ENCODE data around the gene ATP7A. TPM values are rescaled to one million over a fixed set of nuclear protein-coding genes. Genes with fewer than 3 reads are reported as not detected.
"Not testable (repeated sequence)": the region's sequence is repeated elsewhere in the genome, so short reads cannot be mapped to it uniquely, and the experiment has no call there.

The ATP7A gene
- total RNA-seq, 1 experiment from 2014 or later: 2.1 TPM

- WGBS (ENCODE audit: extremely low coverage, insufficient read length, low lambda C conversion rate): no CpG with 5 or more reads among the region's 4 CpGs
- H3K9me3 Mint-ChIP-seq: peaks cover 31 to 44% of the 10 kb centered on the region in 2 experiments
- H3K27ac ChIP-seq (ENCODE audit: insufficient read length, low read depth, low read length): no peak overlapping the region
These were observed 27.7 kb downstream of the ATP7A start for GRCh38 chrX:77938083-77938680.

GRCh38 chrX:77945031-77945430, 34.5 kb downstream of the ATP7A start:
- not testable (repeated sequence) for H2BK120ac ChIP-seq (ENCODE audit: low read depth, low read length, poor library complexity, severe bottlenecking)

More at GRCh38 chrX:77938083-77938680, 27.7 kb downstream of the ATP7A start:
- no peak overlapping the region for H3K27ac Mint-ChIP-seq
- Histone ChIP-seq H3K23me2 (ENCODE audit: insufficient read length, low read depth, low read length, poor library complexity, severe bottlenecking) (no peaks in the 10 kb centered on the region), H2BK12ac (ENCODE audit: insufficient read length, low read depth, low read length) (no peak overlapping the region), H4K91ac (ENCODE audit: insufficient read length, low read depth, low read length) (no peak overlapping the region), H3K9me3 (ENCODE audit: control insufficient read depth, low read depth, low read length) (peaks cover 22% of the 10 kb centered on the region), H3K79me1 (ENCODE audit: insufficient read depth, low read depth, low read length, poor library complexity, severe bottlenecking) (no peaks in the 10 kb centered on the region), H2BK15ac (ENCODE audit: low read depth, low read length) (no peak overlapping the region), H3K4me1 (ENCODE audit: insufficient read depth, low read length) (no peaks in the 10 kb centered on the region), H2BK120ac (ENCODE audit: low read depth, low read length, poor library complexity, severe bottlenecking) (no peak overlapping the region), H2BK20ac (ENCODE audit: low read depth, low read length, poor library complexity, severe bottlenecking) (no peak overlapping the region), H2AFZ (ENCODE audit: low read length) (no peak overlapping the region), H2BK5ac (ENCODE audit: insufficient read length, low read length) (no peak overlapping the region), H3K23ac (ENCODE audit: insufficient read length, low read depth, low read length) (no peak overlapping the region), H2AK5ac (ENCODE audit: insufficient read length, low read length) (no peak overlapping the region), H4K5ac (ENCODE audit: insufficient read length, low read depth, low read length) (no peak overlapping the region), H4K20me1 (ENCODE audit: control insufficient read depth, insufficient read depth, insufficient read length) (no peaks in the 10 kb centered on the region), H3K4me2 (ENCODE audit: insufficient read depth, insufficient read length, low read length) (no peak overlapping the region), H3K9ac (ENCODE audit: extremely low read depth, insufficient read length, low read length) (no peak overlapping the region), H3K18ac (ENCODE audit: insufficient read length, low read depth, low read length) (no peak overlapping the region), H3K56ac (ENCODE audit: insufficient read length, low read depth, low read length) (no peak overlapping the region), H3K27me3 (ENCODE audit: insufficient read depth, low read length) (no peaks in the 10 kb centered on the region), H3K4ac (ENCODE audit: low read depth, low read length) (no peak overlapping the region), H3T11ph (ENCODE audit: low read length) (no peak overlapping the region), H3K79me2 (ENCODE audit: insufficient read depth, low read length) (no peaks in the 10 kb centered on the region), H3K14ac (ENCODE audit: insufficient read depth, low read length) (no peak overlapping the region), H4K8ac (replicated peaks; ENCODE audit: insufficient read length, low read depth, low read length) (no peak overlapping the region)
- no peaks in the 10 kb centered on the region for H3K36me3 Mint-ChIP-seq (ENCODE audit: insufficient read depth in 1 of 3, low read depth in 3 of 3)
- no peak for DNase-seq
- no peak overlapping the region for H3K4me3 Mint-ChIP-seq
- TF ChIP-seq CTCF (conservative IDR thresholded peaks at IDR 0.05): no peak
- H3K4me1 Mint-ChIP-seq: no peaks in the 10 kb centered on the region
- no peaks in the 10 kb centered on the region for H3K27me3 Mint-ChIP-seq (ENCODE audit: low read depth)

More at GRCh38 chrX:77945031-77945430, 34.5 kb downstream of the ATP7A start:
- not testable (repeated sequence) for H4K5ac ChIP-seq (ENCODE audit: insufficient read length, low read depth, low read length); H3K14ac ChIP-seq (ENCODE audit: insufficient read depth, low read length); H3K36me3 Mint-ChIP-seq (ENCODE audit: insufficient read depth in 1 of 3, low read depth in 3 of 3); H3K9me3 ChIP-seq (ENCODE audit: control insufficient read depth, low read depth, low read length); H3K9ac ChIP-seq (ENCODE audit: extremely low read depth, insufficient read length, low read length); H3K79me1 ChIP-seq (ENCODE audit: insufficient read depth, low read depth, low read length, poor library complexity, severe bottlenecking); H2AK5ac ChIP-seq (ENCODE audit: insufficient read length, low read length); H2BK12ac ChIP-seq (ENCODE audit: insufficient read length, low read depth, low read length); H2BK20ac ChIP-seq (ENCODE audit: low read depth, low read length, poor library complexity, severe bottlenecking); H3K4me1 ChIP-seq (ENCODE audit: insufficient read depth, low read length); H2BK15ac ChIP-seq (ENCODE audit: low read depth, low read length); H4K8ac ChIP-seq (replicated peaks; ENCODE audit: insufficient read length, low read depth, low read length); H3K4me2 ChIP-seq (ENCODE audit: insufficient read depth, insufficient read length, low read length); H3K23me2 ChIP-seq (ENCODE audit: insufficient read length, low read depth, low read length, poor library complexity, severe bottlenecking); H4K91ac ChIP-seq (ENCODE audit: insufficient read length, low read depth, low read length); H3K27me3 ChIP-seq (ENCODE audit: insufficient read depth, low read length); H3K18ac ChIP-seq (ENCODE audit: insufficient read length, low read depth, low read length); H2BK5ac ChIP-seq (ENCODE audit: insufficient read length, low read length); H3K56ac ChIP-seq (ENCODE audit: insufficient read length, low read depth, low read length); DNase-seq; H3K23ac ChIP-seq (ENCODE audit: insufficient read length, low read depth, low read length); H3K4ac ChIP-seq (ENCODE audit: low read depth, low read length); H3K79me2 ChIP-seq (ENCODE audit: insufficient read depth, low read length); H3K27ac ChIP-seq (ENCODE audit: insufficient read length, low read depth, low read length); H3K4me3 Mint-ChIP-seq; H3K27ac Mint-ChIP-seq; H2AFZ ChIP-seq (ENCODE audit: low read length); H3K27me3 Mint-ChIP-seq (ENCODE audit: low read depth); H3K4me1 Mint-ChIP-seq; H3T11ph ChIP-seq (ENCODE audit: low read length); H4K20me1 ChIP-seq (ENCODE audit: control insufficient read depth, insufficient read depth, insufficient read length)
- peaks cover 26 to 43% of the 10 kb centered on the region in 2 experiments for H3K9me3 Mint-ChIP-seq
- WGBS (ENCODE audit: extremely low coverage, insufficient read length, low lambda C conversion rate): no CpG with 5 or more reads among the region's 6 CpGs
